RWPE2 (cell line): Measurements from ENCODE around the gene TANGO2.

Source experiments
- ATAC-seq: fragments of 200-7000 bp; cut with Tn5 transposase; 3 replicates; pipeline ENCODE4 v1.9.1; 2021; ENCODE audit warnings: low read depth
- DNase-seq: peaks from one replicate; pipeline ENCODE4 v3.0.0-alpha.2; 2020; ENCODE audit warnings: low spot score
- H3K27ac ChIP-seq: fragments of 450-650 bp; 2 replicates; pipeline ENCODE4 v1.5.1; 2017; ENCODE audit warnings: mild to moderate bottlenecking; ENCODE audit not compliant: poor library complexity, severe bottlenecking
- H3K27me3 ChIP-seq: fragments of 250-450 bp; sonication (Bioruptor Pico); 2 replicates; pipeline ENCODE4 v1.5.1; 2021; ENCODE audit warnings: mild to moderate bottlenecking, moderate library complexity; ENCODE audit not compliant: insufficient read depth, poor library complexity, severe bottlenecking
- H3K36me3 ChIP-seq: fragments of 250-450 bp; sonication (Bioruptor Pico); 2 replicates; pipeline ENCODE4 v1.5.1; 2020; ENCODE audit warnings: low read depth, mild to moderate bottlenecking, moderate library complexity
- H3K4me1 ChIP-seq: fragments of 250-450 bp; sonication (Bioruptor Pico); 2 replicates; pipeline ENCODE4 v1.5.1; 2021; ENCODE audit warnings: mild to moderate bottlenecking, moderate library complexity; ENCODE audit not compliant: insufficient read depth, poor library complexity, severe bottlenecking
- H3K4me3 ChIP-seq: fragments of 250-450 bp; sonication (Bioruptor Pico); 2 replicates; pipeline ENCODE4 v1.5.1; 2021; ENCODE audit warnings: mild to moderate bottlenecking, moderate library complexity; ENCODE audit not compliant: severe bottlenecking
- H3K9me3 ChIP-seq: fragments of 250-450 bp; sonication (Bioruptor Pico); 2 replicates; pipeline ENCODE4 v1.5.1; 2021; ENCODE audit warnings: mild to moderate bottlenecking, moderate library complexity; ENCODE audit not compliant: severe bottlenecking
- CTCF ChIP-seq: fragments of 450-650 bp; IDR thresholded peaks from one replicate; pipeline ENCODE4 v1.5.1; 2017; ENCODE audit warnings: mild to moderate bottlenecking, moderate library complexity; ENCODE audit not compliant: poor library complexity, severe bottlenecking

The TANGO2 gene

GRCh38 chr22:19992481-19992911 is 28.4 kb upstream of the TANGO2 start:
- no peaks in the 10 kb centered on the region for H3K36me3 ChIP-seq
- no peak overlapping the region for H3K4me3 ChIP-seq
- H3K27me3 ChIP-seq, result no peaks in the 10 kb centered on the region
- DNase-seq, result no peak
- H3K9me3 ChIP-seq, result no peaks in the 10 kb centered on the region
- no peak for ATAC-seq
- TF ChIP-seq CTCF, result no peak
- no peak overlapping the region for H3K27ac ChIP-seq
- no peaks in the 10 kb centered on the region for H3K4me1 ChIP-seq

- DNase-seq (no peak), ATAC-seq (no peak)
- no peaks in the 10 kb centered on the region for H3K9me3 ChIP-seq
- H3K27me3 ChIP-seq, result no peaks in the 10 kb centered on the region
- H3K27ac ChIP-seq, result no peak overlapping the region
- no peaks in the 10 kb centered on the region for H3K4me1 ChIP-seq
- no peak for TF ChIP-seq CTCF
- no peak overlapping the region for H3K4me3 ChIP-seq
- no peaks in the 10 kb centered on the region for H3K36me3 ChIP-seq
These were observed 28.0 kb upstream of the TANGO2 start for GRCh38 chr22:19992921-19993355.

GRCh38 chr22:19993926-19994325 is 27.0 kb upstream of the TANGO2 start:
- no peaks in the 10 kb centered on the region for H3K36me3 ChIP-seq
- TF ChIP-seq CTCF, result no peak
- no peak for DNase-seq
- H3K4me1 ChIP-seq, result no peaks in the 10 kb centered on the region
- no peak overlapping the region for H3K4me3 ChIP-seq
- no peak overlapping the region for H3K27ac ChIP-seq
- ATAC-seq, result no peak
- no peaks in the 10 kb centered on the region for H3K9me3 ChIP-seq
- no peaks in the 10 kb centered on the region for H3K27me3 ChIP-seq

GRCh38 chr22:19994851-19995610 is 25.9 kb upstream of the TANGO2 start:
- DNase-seq, result no peak
- H3K36me3 ChIP-seq, result no peaks in the 10 kb centered on the region
- TF ChIP-seq CTCF, result no peak
- no peaks in the 10 kb centered on the region for H3K27me3 ChIP-seq
- H3K9me3 ChIP-seq, result no peaks in the 10 kb centered on the region
- H3K4me1 ChIP-seq, result no peaks in the 10 kb centered on the region
- H3K27ac ChIP-seq, result no peak overlapping the region
- no peak overlapping the region for H3K4me3 ChIP-seq
- no peak for ATAC-seq
